Stimulated activated CD8-positive, alpha-beta memory T cell treated with anti-CD3 and anti-CD28 coated beads, Interleukin-15, amount 100 ng/mL, for 4 hours (primary cell): ENCODE results near the gene HNRNPH2.

Experiments
- DNase-seq, 2 donors: peaks; one replicate each; pipeline ENCODE4 v3.0.0-alpha.2; 2020; ENCODE audit warnings: low read depth in 2 of 2

HNRNPH2 gene

GRCh38 chrX:101397779-101398178 lies 10.2 kb upstream of the HNRNPH2 start:
- no peak for DNase-seq

GRCh38 chrX:101398694-101399093 lies 9.3 kb upstream of the HNRNPH2 start:
- no peak for DNase-seq

GRCh38 chrX:101399825-101400224 lies 8.2 kb upstream of the HNRNPH2 start:
- DNase-seq, result no peak

GRCh38 chrX:101407167-101407747 lies 765 bp upstream of the HNRNPH2 start:
- no peak for DNase-seq

GRCh38 chrX:101408532-101408841 lies 465 bp downstream of the HNRNPH2 start:
- DNase-seq, result no peak

GRCh38 chrX:101409043-101409442 lies 1.0 kb downstream of the HNRNPH2 start:
- no peak for DNase-seq

GRCh38 chrX:101410461-101410860 lies 2.4 kb downstream of the HNRNPH2 start:
- no peak for DNase-seq

GRCh38 chrX:101411984-101412383 lies 4.0 kb downstream of the HNRNPH2 start:
- no peak for DNase-seq

GRCh38 chrX:101415180-101416145 lies 7.4 kb downstream of the HNRNPH2 start:
- DNase-seq, result no peak

- DNase-seq, result no peak
Observed at GRCh38 chrX:101416691-101417090, 8.7 kb downstream of the HNRNPH2 start.

GRCh38 chrX:101417190-101417589 lies 9.2 kb downstream of the HNRNPH2 start:
- no peak for DNase-seq

GRCh38 chrX:101417981-101418841 lies 10.2 kb downstream of the HNRNPH2 start:
- no peak for DNase-seq

- no peak for DNase-seq
Observed at GRCh38 chrX:101419489-101419888, 11.5 kb downstream of the HNRNPH2 start.

GRCh38 chrX:101427954-101428353 lies 19.9 kb downstream of the HNRNPH2 start:
- no peak for DNase-seq

- no peak for DNase-seq
Observed at GRCh38 chrX:101429934-101430333, 21.9 kb downstream of the HNRNPH2 start.

GRCh38 chrX:101430457-101431078 lies 22.5 kb downstream of the HNRNPH2 start:
- DNase-seq, result no peak

GRCh38 chrX:101442085-101442484 lies 34.1 kb downstream of the HNRNPH2 start:
- no peak for DNase-seq

- DNase-seq, result no peak
Observed at GRCh38 chrX:101449279-101449678, 41.3 kb downstream of the HNRNPH2 start.

GRCh38 chrX:101450085-101450484 lies 42.1 kb downstream of the HNRNPH2 start:
- no peak for DNase-seq

GRCh38 chrX:101450961-101451360 lies 42.9 kb downstream of the HNRNPH2 start:
- DNase-seq, result no peak

GRCh38 chrX:101452056-101452455 lies 44.0 kb downstream of the HNRNPH2 start:
- DNase-seq, result no peak

- no peak for DNase-seq
Observed at GRCh38 chrX:101460669-101461068, 52.6 kb downstream of the HNRNPH2 start.
